Tibial nerve (tissue), 4 donors: ENCODE results near the gene NXNL2. TPM values are rescaled to one million over a fixed set of nuclear protein-coding genes. Genes with fewer than 3 reads are reported as not detected.

ENCODE experiments used
- DNase-seq, 2 donors: peaks; one replicate each; pipeline ENCODE4 v3.0.0-alpha.2; 2019; ENCODE audit warnings: low spot score in 2 of 2
- H3K27ac ChIP-seq, 4 donors: fragments of 200-600 bp; sonication (generic) in 3 of 4; one replicate each; pipeline ENCODE4 v1.5.1; 2017 to 2019; ENCODE audit warnings: mild to moderate bottlenecking in 1 of 4
- H3K27me3 ChIP-seq, 2 donors: fragments of 200-600 bp; sonication (generic) in 1 of 2; one replicate each; pipeline versions ENCODE4 v1.5.1 to v1.6.0; 2017 to 2019
- H3K36me3 ChIP-seq, 3 donors: fragments of 200-600 bp; sonication (generic); one replicate each; pipeline ENCODE4 v1.5.1; 2018 to 2019
- H3K4me1 ChIP-seq, 4 donors: fragments of 200-600 bp; sonication (generic) in 3 of 4; one replicate each; pipeline ENCODE4 v1.5.1; 2017 to 2019
- H3K4me3 ChIP-seq, 4 donors: fragments of 200-600 bp; sonication (generic) in 3 of 4; one replicate each; pipeline ENCODE4 v1.5.1; 2017 to 2019; ENCODE audit warnings: mild to moderate bottlenecking in 1 of 4, moderate library complexity in 1 of 4
- H3K9me3 ChIP-seq, 4 donors: fragments of 200-600 bp; sonication (generic) in 3 of 4; one replicate each; pipeline ENCODE4 v1.5.1; 2017 to 2019
- CTCF ChIP-seq, 5 experiments: fragments of 200-600 bp in 3 of 5; fragments of 450-650 bp in 2 of 5; sonication (generic) in 3 of 5; IDR thresholded peaks; one replicate each; pipeline ENCODE4 v1.5.1; 2016 to 2019; ENCODE audit warnings: antibody characterized with exemption in 5 of 5, mild to moderate bottlenecking in 3 of 5, moderate library complexity in 2 of 5
- EP300 ChIP-seq, 2 donors: sonication (generic); formaldehyde crosslinking; IDR thresholded peaks; one replicate each; pipeline ENCODE4 v1.6.1; 2017; ENCODE audit warnings: antibody characterized with exemption in 2 of 2, mild to moderate bottlenecking in 1 of 2
- POLR2A ChIP-seq, 2 donors: fragments of 450-650 bp; IDR thresholded peaks; one replicate each; pipeline ENCODE4 v1.6.1; 2017; ENCODE audit warnings: antibody characterized with exemption in 2 of 2, mild to moderate bottlenecking in 2 of 2, moderate library complexity in 2 of 2
- WGBS, 2 donors: methylation state at CpG; one replicate each; pipeline ENCODE4 v1.1.5; 2018; 5-methylcytosine and 5-hydroxymethylcytosine counted together
- total RNA-seq, 4 donors: library from RNA; depleted of rRNA; stranded (reverse); fragments of >200 nt; gene quantifications; one replicate each; pipeline ENCODE4 v1.1.0, GENCODE V29; 2016

NXNL2 gene
- total RNA-seq, 4 donors from 2014 or later = 1.5 to 4.6 (median 1.8) TPM; not detected in 1

GRCh38 chr9:88559661-88560060 is 24.7 kb downstream of the NXNL2 start:
- DNase-seq = no peak
- TF ChIP-seq POLR2A (IDR thresholded peaks at IDR 0.05) (no peak), EP300 (IDR thresholded peaks at IDR 0.05) (no peak), CTCF (IDR thresholded peaks at IDR 0.05) (no peak)
- Histone ChIP-seq H3K36me3 (no peaks in the 10 kb centered on the region), H3K9me3 (no peaks in the 10 kb centered on the region), H3K4me1 (no peaks in the 10 kb centered on the region), H3K27me3 (no peaks in the 10 kb centered on the region), H3K4me3 (no peak overlapping the region), H3K27ac (no peak overlapping the region)
- WGBS, 2 donors = 71 to 73% methylated on average over 7 of the region's 7 CpGs

- no peaks in the 10 kb centered on the region for H3K4me1 ChIP-seq
- H3K4me3 ChIP-seq = no peak overlapping the region
- no peak overlapping the region for H3K27ac ChIP-seq
- H3K27me3 ChIP-seq = no peaks in the 10 kb centered on the region
- no peaks in the 10 kb centered on the region for H3K36me3 ChIP-seq
- WGBS, 2 donors = 75 to 90% methylated on average over 3 of the region's 3 CpGs
- H3K9me3 ChIP-seq = no peaks in the 10 kb centered on the region
- DNase-seq = no peak
- TF ChIP-seq CTCF (IDR thresholded peaks at IDR 0.05) = no peak
- TF ChIP-seq EP300 (IDR thresholded peaks at IDR 0.05) = no peak
- TF ChIP-seq POLR2A (IDR thresholded peaks at IDR 0.05) = no peak
These were observed 32.9 kb downstream of the NXNL2 start for GRCh38 chr9:88567870-88568269.

GRCh38 chr9:88571419-88571818 is 36.4 kb downstream of the NXNL2 start:
- TF ChIP-seq CTCF (IDR thresholded peaks at IDR 0.05) (no peak), POLR2A (IDR thresholded peaks at IDR 0.05) (no peak), EP300 (IDR thresholded peaks at IDR 0.05) (no peak)
- 64 to 67% methylated on average over 4 of the region's 5 CpGs for WGBS, 2 donors
- Histone ChIP-seq H3K4me1 (no peaks in the 10 kb centered on the region), H3K27ac (no peak overlapping the region), H3K4me3 (no peak overlapping the region), H3K36me3 (no peaks in the 10 kb centered on the region), H3K27me3 (no peaks in the 10 kb centered on the region), H3K9me3 (no peaks in the 10 kb centered on the region)
- no peak for DNase-seq

- DNase-seq = no peak
- Histone ChIP-seq H3K27ac (no peak overlapping the region), H3K36me3 (no peaks in the 10 kb centered on the region), H3K27me3 (no peaks in the 10 kb centered on the region), H3K9me3 (no peaks in the 10 kb centered on the region), H3K4me1 (no peaks in the 10 kb centered on the region), H3K4me3 (no peak overlapping the region)
- TF ChIP-seq CTCF (IDR thresholded peaks at IDR 0.05) (no peak), EP300 (IDR thresholded peaks at IDR 0.05) (no peak), POLR2A (IDR thresholded peaks at IDR 0.05) (no peak)
- 76 to 84% methylated on average over 7 of the region's 7 CpGs for WGBS, 2 donors
These were observed 37.7 kb downstream of the NXNL2 start for GRCh38 chr9:88572684-88573083.

GRCh38 chr9:88574953-88575352 is 40.0 kb downstream of the NXNL2 start:
- no peaks in the 10 kb centered on the region for H3K9me3 ChIP-seq
- H3K27me3 ChIP-seq = no peaks in the 10 kb centered on the region
- no peak overlapping the region for H3K4me3 ChIP-seq
- no peak overlapping the region for H3K27ac ChIP-seq
- WGBS, 2 donors = 21 to 33% methylated on average over 7 of the region's 7 CpGs
- no peak for TF ChIP-seq EP300 (IDR thresholded peaks at IDR 0.05)
- TF ChIP-seq CTCF (IDR thresholded peaks at IDR 0.05) = no peak
- TF ChIP-seq POLR2A (IDR thresholded peaks at IDR 0.05) = no peak
- H3K4me1 ChIP-seq = peaks cover 0 to 8% (median 0%) of the 10 kb centered on the region in 4 donors
- H3K36me3 ChIP-seq = no peaks in the 10 kb centered on the region
- DNase-seq = no peak
